Mammary epithelial cell (primary cell): ENCODE measurements around the gene CST7.

Source experiments
- CTCF ChIP-seq, 2 donors: IDR thresholded peaks in 1 of 2; conservative IDR thresholded peaks in 1 of 2; 2 replicates each; pipeline ENCODE4 v1.5.1; 2011 to 2012; ENCODE audit warnings: inconsistent platforms in 2 of 2, low read length in 2 of 2, mild to moderate bottlenecking in 2 of 2, control low read depth in 1 of 2, low read depth in 1 of 2; ENCODE audit not compliant: insufficient read depth in 1 of 2; ENCODE audit errors: extremely low read depth in 1 of 2
- EZH2 ChIP-seq: IDR thresholded peaks from 2 replicates; pipeline ENCODE4 v1.6.1; 2012; ENCODE audit warnings: low read length, inconsistent platforms, borderline replicate concordance

GRCh38 chr20:24980291-24981053 lies 31.4 kb downstream of the CST7 start:
- no peak for TF ChIP-seq EZH2
- TF ChIP-seq CTCF (conservative IDR thresholded peaks at IDR 0.05 in 1 of 2, IDR thresholded peaks at IDR 0.05 in 1 of 2; ENCODE audit: extremely low read depth in 1 of 2, insufficient read depth in 1 of 2, low read depth in 1 of 2, low read length in 2 of 2) = no peak
